GM19395 (cell line): ENCODE results near the gene GLA.

Experiments used
- ATAC-seq: cut with Tn5 transposase; IDR thresholded peaks from one replicate; pipeline ENCODE4 v1.9.1; 2021; ENCODE audit warnings: mild to moderate bottlenecking, moderate library complexity; ENCODE audit not compliant: unreplicated experiment

GLA gene

GRCh38 chrX:101359966-101360365 is 47.8 kb downstream of the GLA start:
- no peak for ATAC-seq

GRCh38 chrX:101357166-101357795 is 50.4 kb downstream of the GLA start:
- no peak for ATAC-seq

DNA sequence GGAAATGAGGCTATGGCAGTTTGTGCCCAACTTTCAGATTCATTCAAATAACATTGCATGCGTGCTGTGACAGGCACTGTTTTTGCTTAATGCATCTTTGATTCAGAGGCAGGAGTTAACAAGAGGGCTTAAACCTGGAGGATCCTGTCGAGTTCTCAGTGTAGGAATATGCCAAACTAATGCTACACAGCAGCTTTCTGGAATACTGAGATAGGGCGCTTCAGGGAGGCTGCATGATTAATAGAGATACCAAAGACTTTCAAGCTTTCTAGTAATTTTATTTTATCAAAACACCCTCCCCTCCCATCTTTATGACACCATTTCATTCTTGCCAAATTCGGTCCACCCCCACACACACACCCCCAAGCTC is 58.5 kb downstream of the GLA start:
- no peak for ATAC-seq

DNA sequence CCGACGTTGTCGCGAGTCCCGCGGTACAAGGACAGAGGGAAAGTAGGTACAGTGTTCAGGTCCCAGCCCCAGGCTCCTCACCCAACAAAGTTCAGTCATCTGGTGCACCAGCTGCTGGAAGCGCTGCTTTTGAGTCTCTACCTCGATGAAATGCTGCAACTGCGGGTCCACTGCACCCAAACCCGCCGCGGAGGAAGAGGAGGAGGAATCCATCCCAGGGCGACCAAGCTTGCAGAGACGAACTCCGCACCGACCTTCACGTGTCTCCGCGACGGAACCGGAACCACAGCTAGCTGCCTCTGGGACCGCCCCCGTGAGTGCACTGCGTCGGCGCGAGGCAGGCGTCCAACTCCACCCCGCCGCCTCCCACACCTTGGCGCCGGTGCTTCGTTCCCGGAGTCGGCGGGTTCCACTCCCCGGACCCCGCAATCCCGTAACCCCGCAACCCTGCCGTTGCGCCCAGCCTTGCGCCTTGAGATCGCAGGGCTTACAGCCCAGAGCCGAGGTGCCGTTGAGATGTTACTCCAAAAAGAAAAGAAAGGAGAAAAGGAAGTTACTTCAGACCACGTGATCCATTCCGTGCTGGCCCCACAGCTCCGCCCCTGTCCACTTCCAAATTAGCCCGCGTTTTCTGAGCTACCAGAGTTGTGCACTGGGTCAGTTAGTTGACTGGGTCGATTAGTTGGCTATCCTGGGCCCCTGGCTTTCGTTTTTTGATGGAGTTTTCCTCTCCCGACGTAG is 59.1 kb downstream of the GLA start, which contains the start of gene TIMM8A:
Gene TIMM8A (minus strand): TSS at position 291 of the 741 bp plus-strand sequence. CDS start 78 bp downstream, at position 213.
- peak; percentile 98 for ATAC-seq

DNA sequence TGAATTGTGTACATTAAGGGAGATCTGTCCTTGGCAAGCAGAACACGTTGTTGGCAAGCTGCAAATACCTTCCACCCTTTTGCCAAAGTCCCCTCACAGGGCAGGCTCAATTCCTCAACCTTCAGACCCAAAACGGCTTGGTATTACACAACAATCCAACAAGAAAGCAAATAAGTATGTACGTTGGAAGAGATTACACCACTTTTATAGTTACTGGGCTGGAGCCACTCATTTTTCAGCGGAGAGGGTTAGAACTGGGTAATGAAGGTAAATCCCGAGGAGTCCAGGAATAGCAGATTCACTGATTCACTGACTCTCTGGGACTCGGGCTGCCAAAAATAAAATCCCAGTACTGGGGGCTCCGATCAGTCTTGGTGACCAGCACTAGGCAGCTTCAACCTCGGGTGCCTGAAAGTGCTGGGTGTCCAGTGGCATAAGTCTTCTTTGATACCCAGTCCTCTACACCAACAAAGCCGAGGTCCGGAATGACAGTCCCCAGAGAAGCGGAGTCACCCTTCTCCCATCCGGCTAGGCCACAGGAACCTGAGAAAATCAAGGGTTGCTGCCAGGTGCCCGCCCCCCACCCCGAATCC is 59.8 kb downstream of the GLA start:
- peak; percentile 2 for ATAC-seq
